ENCODE data around the gene RRBP1. TPM values are rescaled to one million over a fixed set of nuclear protein-coding genes. Genes with fewer than 3 reads are reported as not detected.

RRBP1 gene
- total and polyA plus RNA-seq, 2 donors (not counting 3 experiments of a cell fraction or from before 2014, with no cell fraction given): 50.3 to 236 TPM

DNA sequence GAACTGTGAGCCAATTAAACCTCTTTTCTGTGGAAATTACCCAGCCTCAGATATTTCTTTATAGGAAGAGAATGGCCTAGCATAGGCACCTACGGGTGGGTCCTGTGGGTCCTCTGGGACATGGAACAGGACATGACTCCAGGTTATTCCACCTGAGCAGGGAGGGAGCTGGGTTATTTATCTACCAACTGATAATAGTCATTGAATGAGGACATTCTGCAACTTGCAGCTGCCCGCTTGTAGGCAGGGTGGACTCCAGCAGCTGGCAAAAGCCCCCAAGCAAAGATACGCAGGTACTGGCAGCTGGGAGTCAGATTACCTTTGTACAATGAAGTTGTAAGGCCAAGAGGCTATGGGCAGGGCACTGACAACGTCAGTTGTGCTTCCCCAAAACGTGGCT is 16.3 kb upstream of the RRBP1 start:
- DNase-seq (ENCODE audit: low read depth, low spot score): no peak
- dilution Hi-C loops (cut with MboI; ENCODE audit: extremely low pct_ligation_motif_present, low sequenced_read_pairs) (no loop called here), intact Hi-C loops (cut with micrococcal nuclease) (no loop called here)
- Histone ChIP-seq H3K27ac (ENCODE audit: insufficient read depth, low read depth, low read length) (no peak overlapping the region), H2AFZ (ENCODE audit: low read depth, low read length) (no peak overlapping the region), H3K27me3 (ENCODE audit: control insufficient read depth in 2 of 2, insufficient read depth in 2 of 2, low read length in 2 of 2) (peaks cover 0 to 5% of the 10 kb centered on the region in 2 experiments), H3K9me1 (replicated peaks; ENCODE audit: control insufficient read depth, extremely low read depth, insufficient read depth, low read length) (no peaks in the 10 kb centered on the region), H3K4me2 (ENCODE audit: insufficient read depth, low read length) (no peak overlapping the region), H3K4me1 (ENCODE audit: control insufficient read depth, extremely low read depth, insufficient read depth, low read length) (no peaks in the 10 kb centered on the region), H3K4me3 (replicated peaks in 1 of 3; ENCODE audit: insufficient read depth in 1 of 3, low read depth in 1 of 3, low read length in 3 of 3) (no peak overlapping the region), H3K36me3 (ENCODE audit: control insufficient read depth in 2 of 2, extremely low read depth in 1 of 2, insufficient read depth in 2 of 2, low read length in 2 of 2) (no peaks in the 10 kb centered on the region), H3K9ac (replicated peaks; ENCODE audit: extremely low read depth, insufficient read depth, low read length) (no peak overlapping the region), H4K20me1 (replicated peaks; ENCODE audit: control insufficient read depth, extremely low read depth, insufficient read depth, low read length) (no peaks in the 10 kb centered on the region), H3K9me3 (replicated peaks; ENCODE audit: control insufficient read depth, insufficient read depth, low read length) (no peaks in the 10 kb centered on the region), H3K79me2 (ENCODE audit: control insufficient read depth, insufficient read depth, low read length) (no peaks in the 10 kb centered on the region)
- TF ChIP-seq POLR2AphosphoS5 (IDR thresholded peaks at IDR 0.05; ENCODE audit: insufficient read depth, low read depth, low read length) (no peak), GATA2 (IDR thresholded peaks at IDR 0.05; ENCODE audit: insufficient read depth, insufficient read length, low read depth, low read length) (no peak)
- TF ChIP-seq, protein P1, sequence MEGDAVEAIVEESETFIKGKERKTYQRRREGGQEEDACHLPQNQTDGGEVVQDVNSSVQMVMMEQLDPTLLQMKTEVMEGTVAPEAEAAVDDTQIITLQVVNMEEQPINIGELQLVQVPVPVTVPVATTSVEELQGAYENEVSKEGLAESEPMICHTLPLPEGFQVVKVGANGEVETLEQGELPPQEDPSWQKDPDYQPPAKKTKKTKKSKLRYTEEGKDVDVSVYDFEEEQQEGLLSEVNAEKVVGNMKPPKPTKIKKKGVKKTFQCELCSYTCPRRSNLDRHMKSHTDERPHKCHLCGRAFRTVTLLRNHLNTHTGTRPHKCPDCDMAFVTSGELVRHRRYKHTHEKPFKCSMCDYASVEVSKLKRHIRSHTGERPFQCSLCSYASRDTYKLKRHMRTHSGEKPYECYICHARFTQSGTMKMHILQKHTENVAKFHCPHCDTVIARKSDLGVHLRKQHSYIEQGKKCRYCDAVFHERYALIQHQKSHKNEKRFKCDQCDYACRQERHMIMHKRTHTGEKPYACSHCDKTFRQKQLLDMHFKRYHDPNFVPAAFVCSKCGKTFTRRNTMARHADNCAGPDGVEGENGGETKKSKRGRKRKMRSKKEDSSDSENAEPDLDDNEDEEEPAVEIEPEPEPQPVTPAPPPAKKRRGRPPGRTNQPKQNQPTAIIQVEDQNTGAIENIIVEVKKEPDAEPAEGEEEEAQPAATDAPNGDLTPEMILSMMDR (IDR thresholded peaks at IDR 0.05; ENCODE audit: extremely low read depth in 1 of 2, insufficient read depth in 1 of 2, low read depth in 1 of 2, low read length in 2 of 2): no peak
- ChIA-PET POLR2A (no interaction called here), CTCF (interaction anchor here (1.2 kb wide), 1 partner anchor 16 kb away, joined by 3 read pairs; no protein-coding TSS in a partner anchor)
- BruUV-seq (replicated peaks): no TSS peak
- FAIRE-seq: no peak

DNA sequence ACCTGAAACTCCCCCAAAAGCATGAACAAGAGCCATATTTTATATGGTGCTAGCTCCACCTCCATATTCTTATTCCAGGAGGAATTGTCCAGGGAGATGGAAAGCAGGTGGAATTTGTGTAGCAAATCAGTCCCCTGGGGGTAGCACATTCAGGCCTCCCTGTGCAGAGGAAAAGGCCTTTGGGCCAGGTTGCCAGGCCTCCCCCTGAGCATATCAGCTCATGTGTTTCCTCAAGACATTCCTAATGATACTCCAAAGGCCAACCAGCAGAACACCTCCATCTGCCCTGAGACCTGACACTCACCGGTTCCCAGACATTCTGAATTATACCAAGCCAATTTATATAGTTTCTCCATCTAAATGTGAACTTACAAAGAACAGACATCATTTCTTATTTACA is 15.1 kb upstream of the RRBP1 start:
- DNase-seq (ENCODE audit: low read depth, low spot score): no peak
- Histone ChIP-seq H3K27ac (ENCODE audit: insufficient read depth, low read depth, low read length) (no peak overlapping the region), H3K9ac (replicated peaks; ENCODE audit: extremely low read depth, insufficient read depth, low read length) (no peak overlapping the region), H3K4me1 (ENCODE audit: control insufficient read depth, extremely low read depth, insufficient read depth, low read length) (no peaks in the 10 kb centered on the region), H3K9me1 (replicated peaks; ENCODE audit: control insufficient read depth, extremely low read depth, insufficient read depth, low read length) (no peaks in the 10 kb centered on the region), H3K79me2 (ENCODE audit: control insufficient read depth, insufficient read depth, low read length) (no peaks in the 10 kb centered on the region), H3K27me3 (ENCODE audit: control insufficient read depth in 2 of 2, insufficient read depth in 2 of 2, low read length in 2 of 2) (peaks cover 0 to 5% of the 10 kb centered on the region in 2 experiments), H4K20me1 (replicated peaks; ENCODE audit: control insufficient read depth, extremely low read depth, insufficient read depth, low read length) (no peaks in the 10 kb centered on the region), H3K4me2 (ENCODE audit: insufficient read depth, low read length) (no peak overlapping the region), H3K9me3 (replicated peaks; ENCODE audit: control insufficient read depth, insufficient read depth, low read length) (no peaks in the 10 kb centered on the region), H3K4me3 (replicated peaks in 1 of 3; ENCODE audit: insufficient read depth in 1 of 3, low read depth in 1 of 3, low read length in 3 of 3) (no peak overlapping the region), H3K36me3 (ENCODE audit: control insufficient read depth in 2 of 2, extremely low read depth in 1 of 2, insufficient read depth in 2 of 2, low read length in 2 of 2) (no peaks in the 10 kb centered on the region), H2AFZ (ENCODE audit: low read depth, low read length) (no peak overlapping the region)
- TF ChIP-seq POLR2A (IDR thresholded peaks at IDR 0.05; ENCODE audit: low read depth, low read length) (no peak), EZH2 (IDR thresholded peaks at IDR 0.05; ENCODE audit: borderline replicate concordance, low read depth, low read length, severe bottlenecking) (no peak), GATA2 (IDR thresholded peaks at IDR 0.05; ENCODE audit: insufficient read depth, insufficient read length, low read depth, low read length) (no peak), POLR2AphosphoS5 (IDR thresholded peaks at IDR 0.05; ENCODE audit: insufficient read depth, low read depth, low read length) (no peak), JUN (IDR thresholded peaks at IDR 0.05; ENCODE audit: borderline replicate concordance, insufficient read depth, insufficient read length, low read depth) (no peak), FOS (IDR thresholded peaks at IDR 0.05; ENCODE audit: borderline replicate concordance, insufficient read depth, low read length) (no peak), MYC (IDR thresholded peaks at IDR 0.05; ENCODE audit: low read depth, low read length) (no peak)
- TF ChIP-seq, protein P2, sequence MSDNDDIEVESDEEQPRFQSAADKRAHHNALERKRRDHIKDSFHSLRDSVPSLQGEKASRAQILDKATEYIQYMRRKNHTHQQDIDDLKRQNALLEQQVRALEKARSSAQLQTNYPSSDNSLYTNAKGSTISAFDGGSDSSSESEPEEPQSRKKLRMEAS (IDR thresholded peaks at IDR 0.05; ENCODE audit: insufficient read depth, insufficient read length): no peak
- TF ChIP-seq, protein P1 (IDR thresholded peaks at IDR 0.05; ENCODE audit: extremely low read depth in 1 of 2, insufficient read depth in 1 of 2, low read depth in 1 of 2, low read length in 2 of 2): no peak
- no TSS peak for BruUV-seq (replicated peaks)
- FAIRE-seq: no peak
- dilution Hi-C loops (cut with MboI; ENCODE audit: extremely low pct_ligation_motif_present, low sequenced_read_pairs) (no loop called here), intact Hi-C loops (cut with micrococcal nuclease) (no loop called here)
- ChIA-PET POLR2A (no interaction called here), CTCF (interaction anchor here (1.2 kb wide), 1 partner anchor 15 kb away, joined by 3 read pairs; no protein-coding TSS in a partner anchor)
